ENCODE data around the gene NAP1L4. TPM values are rescaled to one million over a fixed set of nuclear protein-coding genes. Genes with fewer than 3 reads are reported as not detected.

Gene NAP1L4
- total RNA-seq, 1 experiment from 2014 or later: 184 TPM

DNA sequence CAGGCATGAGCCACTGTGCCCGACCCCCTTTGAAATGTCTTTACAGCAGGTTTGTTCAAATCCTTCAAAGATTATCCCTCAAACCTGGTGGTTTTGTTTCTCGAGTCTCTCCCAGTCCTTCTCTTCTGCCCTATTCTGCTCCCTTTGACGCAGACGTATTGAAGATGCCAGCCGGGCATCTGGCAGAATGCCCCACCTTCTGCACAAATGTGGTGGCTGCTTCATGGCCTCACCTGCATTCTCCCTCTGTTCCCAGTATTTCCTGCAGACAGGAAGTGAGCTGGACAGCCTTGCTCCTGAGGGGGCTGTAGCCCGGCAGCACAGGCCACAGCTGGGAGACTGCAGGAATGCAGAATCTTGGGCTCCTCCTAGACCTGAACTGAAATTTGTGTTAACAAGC is 4.8 kb upstream of the NAP1L4 start:
- no TSS peak for BruUV-seq (replicated peaks)
- Histone ChIP-seq H3K27me3 (replicated peaks; ENCODE audit: insufficient read depth, low read depth, low read length, poor library complexity) (no peaks in the 10 kb centered on the region), H3K9me3 (ENCODE audit: low read depth, low read length, poor library complexity, severe bottlenecking) (no peaks in the 10 kb centered on the region), H3K36me3 (ENCODE audit: insufficient read depth, low read length, poor library complexity, severe bottlenecking) (peaks cover 17% of the 10 kb centered on the region), H3K4me1 (ENCODE audit: insufficient read depth, low read length, poor library complexity, severe bottlenecking) (peaks cover 25% of the 10 kb centered on the region), H3K4me3 (ENCODE audit: low read depth, low read length, poor library complexity, severe bottlenecking) (no peak overlapping the region), H3K27ac (ENCODE audit: low read depth, low read length, poor library complexity, severe bottlenecking) (no peak overlapping the region)
- DNase-seq (ENCODE audit: low spot score): no peak
- intact Hi-C loops (cut with micrococcal nuclease; ENCODE audit: unreplicated experiment): no loop called here
- POLR2A ChIA-PET (ENCODE audit: low non-redundant PET): no interaction called here
- CTCF ChIA-PET: no interaction called here
- TF ChIP-seq, protein P1, sequence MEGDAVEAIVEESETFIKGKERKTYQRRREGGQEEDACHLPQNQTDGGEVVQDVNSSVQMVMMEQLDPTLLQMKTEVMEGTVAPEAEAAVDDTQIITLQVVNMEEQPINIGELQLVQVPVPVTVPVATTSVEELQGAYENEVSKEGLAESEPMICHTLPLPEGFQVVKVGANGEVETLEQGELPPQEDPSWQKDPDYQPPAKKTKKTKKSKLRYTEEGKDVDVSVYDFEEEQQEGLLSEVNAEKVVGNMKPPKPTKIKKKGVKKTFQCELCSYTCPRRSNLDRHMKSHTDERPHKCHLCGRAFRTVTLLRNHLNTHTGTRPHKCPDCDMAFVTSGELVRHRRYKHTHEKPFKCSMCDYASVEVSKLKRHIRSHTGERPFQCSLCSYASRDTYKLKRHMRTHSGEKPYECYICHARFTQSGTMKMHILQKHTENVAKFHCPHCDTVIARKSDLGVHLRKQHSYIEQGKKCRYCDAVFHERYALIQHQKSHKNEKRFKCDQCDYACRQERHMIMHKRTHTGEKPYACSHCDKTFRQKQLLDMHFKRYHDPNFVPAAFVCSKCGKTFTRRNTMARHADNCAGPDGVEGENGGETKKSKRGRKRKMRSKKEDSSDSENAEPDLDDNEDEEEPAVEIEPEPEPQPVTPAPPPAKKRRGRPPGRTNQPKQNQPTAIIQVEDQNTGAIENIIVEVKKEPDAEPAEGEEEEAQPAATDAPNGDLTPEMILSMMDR (conservative IDR thresholded peaks at IDR 0.05; ENCODE audit: low read depth, low read length): no peak
- TF ChIP-seq EZH2 (IDR thresholded peaks at IDR 0.05; ENCODE audit: borderline replicate concordance, low read depth, low read length, poor library complexity, severe bottlenecking): no peak

DNA sequence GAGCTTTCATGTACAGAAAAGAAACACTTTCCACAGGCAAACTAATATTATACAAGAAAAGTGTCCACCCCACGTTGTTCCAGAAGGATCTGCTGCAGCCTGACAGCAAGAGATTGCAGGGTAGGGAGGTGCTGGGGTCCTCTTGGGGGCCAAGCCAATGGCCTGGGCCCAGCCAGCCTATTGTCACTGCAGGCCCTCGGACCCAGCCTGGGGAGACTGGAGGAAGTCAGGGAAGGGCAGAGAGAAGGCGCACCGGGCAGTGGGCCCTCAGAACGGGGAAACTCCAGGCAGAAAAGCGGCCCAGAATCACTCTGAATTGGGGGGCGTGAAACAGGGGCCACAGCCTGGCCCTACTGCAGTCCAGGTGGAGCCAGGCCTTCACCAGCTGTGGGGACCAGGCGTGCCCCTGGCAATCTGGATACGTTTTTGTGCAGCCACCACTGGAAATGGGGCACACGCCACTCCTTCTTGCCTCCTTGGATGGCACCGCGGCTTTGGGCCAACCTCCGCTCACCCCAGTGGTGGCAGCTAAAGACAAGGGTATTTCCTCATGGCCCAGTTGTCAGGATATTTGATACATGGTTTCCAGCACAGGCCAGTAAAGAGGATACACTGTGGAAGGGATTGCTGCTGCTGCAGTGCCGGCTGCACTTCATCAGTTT is 3.9 kb upstream of the NAP1L4 start:
- H3K27me3 ChIP-seq (replicated peaks; ENCODE audit: insufficient read depth, low read depth, low read length, poor library complexity): no peaks in the 10 kb centered on the region
- H3K27ac ChIP-seq (ENCODE audit: low read depth, low read length, poor library complexity, severe bottlenecking): no peak overlapping the region
- H3K9me3 ChIP-seq (ENCODE audit: low read depth, low read length, poor library complexity, severe bottlenecking): no peaks in the 10 kb centered on the region
- no peak overlapping the region for H3K4me3 ChIP-seq (ENCODE audit: low read depth, low read length, poor library complexity, severe bottlenecking)
- ChIA-PET CTCF (no interaction called here), POLR2A (ENCODE audit: low non-redundant PET) (no interaction called here)
- no TSS peak for BruUV-seq (replicated peaks)
- intact Hi-C loops (cut with micrococcal nuclease; ENCODE audit: unreplicated experiment): no loop called here
- H3K36me3 ChIP-seq (ENCODE audit: insufficient read depth, low read length, poor library complexity, severe bottlenecking): peaks cover 8% of the 10 kb centered on the region
- DNase-seq (ENCODE audit: low spot score): no peak
- TF ChIP-seq, protein P1 (conservative IDR thresholded peaks at IDR 0.05; ENCODE audit: low read depth, low read length): no peak
- TF ChIP-seq EZH2 (IDR thresholded peaks at IDR 0.05; ENCODE audit: borderline replicate concordance, low read depth, low read length, poor library complexity, severe bottlenecking): no peak
- H3K4me1 ChIP-seq (ENCODE audit: insufficient read depth, low read length, poor library complexity, severe bottlenecking): peaks cover 17% of the 10 kb centered on the region

DNA sequence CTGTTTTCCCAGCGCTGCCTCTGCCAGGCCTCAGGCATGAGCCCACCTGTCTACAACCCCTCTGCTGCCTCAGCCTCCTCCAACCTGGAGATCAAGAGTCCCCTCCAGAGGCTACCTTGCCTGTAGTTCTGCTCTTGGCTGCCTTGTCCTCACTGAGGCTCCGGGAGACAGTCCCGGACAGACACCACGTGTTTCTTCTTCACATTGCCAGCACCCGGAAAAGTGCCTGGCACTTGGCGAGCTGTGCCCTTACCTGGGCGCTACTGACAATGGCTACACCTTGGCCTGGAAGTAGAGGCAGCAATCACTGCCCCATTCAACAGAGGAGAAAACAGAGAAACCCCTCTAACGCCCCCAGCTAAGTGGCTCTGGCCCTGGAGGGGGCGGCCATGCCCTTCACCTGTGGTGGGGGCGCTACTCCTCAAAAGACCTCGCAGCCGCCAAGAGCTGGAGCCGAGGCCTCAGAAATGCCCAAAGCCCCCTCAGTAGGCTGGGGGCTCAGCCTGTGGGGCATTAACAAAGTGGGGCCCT is 3.0 kb upstream of the NAP1L4 start:
- ChIA-PET POLR2A (ENCODE audit: low non-redundant PET) (no interaction called here), CTCF (no interaction called here)
- TF ChIP-seq EZH2 (IDR thresholded peaks at IDR 0.05; ENCODE audit: borderline replicate concordance, low read depth, low read length, poor library complexity, severe bottlenecking): no peak
- TF ChIP-seq, protein P1 (conservative IDR thresholded peaks at IDR 0.05; ENCODE audit: low read depth, low read length): no peak
- no peak for DNase-seq (ENCODE audit: low spot score)
- Histone ChIP-seq H3K4me3 (ENCODE audit: low read depth, low read length, poor library complexity, severe bottlenecking) (no peak overlapping the region), H3K4me1 (ENCODE audit: insufficient read depth, low read length, poor library complexity, severe bottlenecking) (peaks cover 8% of the 10 kb centered on the region), H3K27ac (ENCODE audit: low read depth, low read length, poor library complexity, severe bottlenecking) (no peak overlapping the region), H3K27me3 (replicated peaks; ENCODE audit: insufficient read depth, low read depth, low read length, poor library complexity) (no peaks in the 10 kb centered on the region), H3K9me3 (ENCODE audit: low read depth, low read length, poor library complexity, severe bottlenecking) (no peaks in the 10 kb centered on the region), H3K36me3 (ENCODE audit: insufficient read depth, low read length, poor library complexity, severe bottlenecking) (peaks cover 7% of the 10 kb centered on the region)
- intact Hi-C loops (cut with micrococcal nuclease; ENCODE audit: unreplicated experiment): no loop called here
- no TSS peak for BruUV-seq (replicated peaks)
